HepG2 (cell line): ENCODE measurements around the gene TP73. TPM values are rescaled to one million over a fixed set of nuclear protein-coding genes. Genes with fewer than 3 reads are reported as not detected.

ENCODE experiments used
- ATAC-seq: fragments of 200-7000 bp; cut with Tn5 transposase; 3 replicates; pipeline ENCODE4 v1.9.1; 2020; ENCODE audit warnings: mild to moderate bottlenecking, moderate library complexity
- BruUV-seq: library from RNA; stranded (reverse); fragments of 400-500 nt; replicated peaks from 2 replicates; lab custom pipeline; 2021; lab: Mats Ljungman, UMichigan
- CTCF ChIA-PET: fragments of 300-600 bp; formaldehyde crosslinking; extraction: SDS; loops from one replicate; lab custom pipeline; 2021; ENCODE audit warnings: low total read pairs, inconsistent platforms, low intra/inter-chr PET ratio; lab: Yijun Ruan, JAX
- POLR2A ChIA-PET: fragments of 350-600 bp; sonication (Branson Sonifier 250); formaldehyde crosslinking; loops from one replicate; lab custom pipeline; 2020; ENCODE audit warnings: antibody characterized with exemption, inconsistent platforms; lab: Yijun Ruan, JAX
- DNase-seq: peaks from one replicate; pipeline ENCODE4 v3.0.0-alpha.2; 2015; ENCODE audit warnings: low spot score
- FAIRE-seq: peaks from 3 replicates; lab custom pipeline; 2011; peaks lifted over from hg19 to GRCh38; lab: Jason Lieb, UNC
- H2AFZ ChIP-seq: one replicate; pipeline ENCODE4 v1.6.1; 2011; ENCODE audit warnings: low read length, inconsistent platforms
- H3K27ac ChIP-seq: fragments of 300-600 bp; 3 replicates; pipeline ENCODE4 v1.8.0; 2011; ENCODE audit warnings: mixed run types, mild to moderate bottlenecking, mixed read lengths, low read length, inconsistent platforms; ENCODE audit not compliant: insufficient read depth; ENCODE audit errors: extremely low read length
- H3K27me3 ChIP-seq, 2 experiments: fragments of 200-600 bp in 1 of 2; 2 replicates in 1 of 2; 3 replicates in 1 of 2; pipeline versions ENCODE4 v1.6.0 to v1.8.0; 2011; ENCODE audit warnings: low read length in 2 of 2, mild to moderate bottlenecking in 2 of 2, moderate library complexity in 2 of 2, inconsistent platforms in 1 of 2; ENCODE audit not compliant: insufficient read depth in 2 of 2, control insufficient read depth in 1 of 2
- H3K36me3 ChIP-seq, 2 experiments: fragments of 200-600 bp in 1 of 2; replicated peaks in 1 of 2; 2 replicates in 1 of 2; 3 replicates in 1 of 2; pipeline versions ENCODE4 v1.5.1 to v1.8.0; 2011; ENCODE audit warnings: low read length in 2 of 2, inconsistent platforms in 1 of 2; ENCODE audit not compliant: insufficient read depth in 2 of 2, control insufficient read depth in 1 of 2
- H3K4me1 ChIP-seq: 2 replicates; pipeline ENCODE4 v1.5.1; 2012; ENCODE audit warnings: low read length, inconsistent platforms; ENCODE audit not compliant: insufficient read depth
- H3K4me2 ChIP-seq: 2 replicates; pipeline ENCODE4 v1.6.0; 2011; ENCODE audit warnings: low read depth, low read length, inconsistent platforms
- H3K4me3 ChIP-seq, 3 experiments: fragments of 200-600 bp in 1 of 3; sonication (generic), shearing (Covaris generic) in 1 of 3; replicated peaks in 1 of 3; 2 replicates each; pipeline ENCODE4 v1.5.1; 2011 to 2016; ENCODE audit warnings: low read length in 3 of 3, inconsistent platforms in 2 of 3, low read depth in 2 of 3, mild to moderate bottlenecking in 2 of 3, control low read depth in 1 of 3, mixed read lengths in 1 of 3; ENCODE audit not compliant: insufficient read depth in 1 of 3
- H3K79me2 ChIP-seq: one replicate; pipeline ENCODE4 v1.6.1; 2011; ENCODE audit warnings: low read length, inconsistent platforms; ENCODE audit not compliant: insufficient read depth
- H3K9ac ChIP-seq: 2 replicates; pipeline ENCODE4 v1.6.0; 2011; ENCODE audit warnings: mild to moderate bottlenecking, low read depth, low read length, inconsistent platforms; ENCODE audit not compliant: insufficient read depth
- H3K9me3 ChIP-seq: 2 replicates; pipeline ENCODE4 v1.5.1; 2012; ENCODE audit warnings: mild to moderate bottlenecking, low read length
- H4K20me1 ChIP-seq: 2 replicates; pipeline ENCODE4 v1.6.0; 2011; ENCODE audit warnings: inconsistent platforms, mild to moderate bottlenecking, low read length, moderate library complexity; ENCODE audit not compliant: insufficient read depth
- CHD4 ChIP-seq: fragments of 200-600 bp; sonication (generic); IDR thresholded peaks from 2 replicates; pipeline ENCODE4 v1.7.0; 2017; ENCODE audit warnings: mild to moderate bottlenecking, low read length, borderline replicate concordance
- HMG20A ChIP-seq: IDR thresholded peaks from 2 replicates; pipeline ENCODE4 v1.6.1; 2016; ENCODE audit warnings: borderline replicate concordance
- LCORL ChIP-seq, 2 experiments: fragments of 450-650 bp in 1 of 2; sonication (generic) in 1 of 2; formaldehyde crosslinking in 1 of 2; IDR thresholded peaks; 2 replicates each; pipeline versions ENCODE4 v1.5.0 to v1.6.1; 2017 to 2020; ENCODE audit warnings: antibody characterized with exemption in 1 of 2, missing genetic modification reagents in 1 of 2
- SIN3B ChIP-seq: fragments of 150-350 bp; IDR thresholded peaks from 2 replicates; pipeline ENCODE4 v1.6.1; 2014; ENCODE audit warnings: low read length
- SP140L ChIP-seq: sonication (generic); formaldehyde crosslinking; IDR thresholded peaks from 2 replicates; pipeline ENCODE4 v1.4.0; 2020; ENCODE audit warnings: missing genetic modification reagents, borderline replicate concordance
- SP2 ChIP-seq: sonication (generic); formaldehyde crosslinking; IDR thresholded peaks from 2 replicates; pipeline ENCODE4 v1.5.1; 2020; ENCODE audit warnings: mild to moderate bottlenecking, missing genetic modification reagents
- ZKSCAN8 ChIP-seq: IDR thresholded peaks from 2 replicates; pipeline ENCODE4 v1.6.1; 2016; ENCODE audit warnings: borderline replicate concordance, missing genetic modification reagents, missing compliant biosample characterization
- ZNF891 ChIP-seq: sonication (generic); formaldehyde crosslinking; IDR thresholded peaks from 2 replicates; pipeline ENCODE4 v1.5.0; 2020; ENCODE audit warnings: mild to moderate bottlenecking, missing genetic modification reagents
- WGBS: methylation state at CpG from one replicate; pipeline ENCODE4 v1.1.6; 2017; ENCODE audit warnings: low lambda C conversion rate; 5-methylcytosine and 5-hydroxymethylcytosine counted together
- in situ Hi-C: cut with HindIII; loops from 2 replicates; pipeline ENCODE4 v1.10.0; 2017; ENCODE audit warnings: low pct_unique_long_range_greater_than_20kb; ENCODE audit not compliant: extremely low pct_ligation_motif_present
- intact Hi-C: fragments of 100-400 bp; cut with micrococcal nuclease; formaldehyde crosslinking; loops from one replicate; pipeline ENCODE4 v1.10.0; 2022; ENCODE audit not compliant: unreplicated experiment
- polyA plus RNA-seq, 8 experiments: library from polyadenylated mRNA; depleted of rRNA in 3 of 8; stranded (reverse) in 7 of 8; unstranded in 1 of 8; fragments of >200 nt; fragmentation: Illumina TruSeq in 4 of 8; extraction: Trizol in 4 of 8; gene quantifications; 2 replicates each; pipeline versions ENCODE4 v1.2.1 to v1.2.3, GENCODE V29; 2011 to 2016; ENCODE audit warnings: low read depth in 4 of 8, missing spikeins in 1 of 8, mixed read lengths in 1 of 8; ENCODE audit not compliant: insufficient read depth in 1 of 8
- total RNA-seq, 5 experiments: library from RNA; depleted of rRNA; stranded (reverse); fragments of >200 nt; fragmentation: Illumina TruSeq; extraction: Trizol; gene quantifications; 2 replicates each; pipeline ENCODE4 v1.2.3, GENCODE V29; 2016; ENCODE audit warnings: low read depth in 1 of 5
- TF ChIP-seq, protein P1 (sequence below): sonication (generic); formaldehyde crosslinking; IDR thresholded peaks from 2 replicates; pipeline ENCODE4 v1.5.0; 2020; ENCODE audit warnings: mild to moderate bottlenecking, missing genetic modification reagents
- TF ChIP-seq, protein P2 (sequence below): sonication (generic); formaldehyde crosslinking; conservative IDR thresholded peaks from 2 replicates; pipeline ENCODE4 v1.4.0; 2020; ENCODE audit warnings: missing genetic modification reagents

TP73 gene
- total and polyA plus RNA-seq, 2 of the 13 experiments (the other 11 are each of a cell fraction or from before 2014, with no cell fraction given): 0.49 to 1.1 TPM

DNA sequence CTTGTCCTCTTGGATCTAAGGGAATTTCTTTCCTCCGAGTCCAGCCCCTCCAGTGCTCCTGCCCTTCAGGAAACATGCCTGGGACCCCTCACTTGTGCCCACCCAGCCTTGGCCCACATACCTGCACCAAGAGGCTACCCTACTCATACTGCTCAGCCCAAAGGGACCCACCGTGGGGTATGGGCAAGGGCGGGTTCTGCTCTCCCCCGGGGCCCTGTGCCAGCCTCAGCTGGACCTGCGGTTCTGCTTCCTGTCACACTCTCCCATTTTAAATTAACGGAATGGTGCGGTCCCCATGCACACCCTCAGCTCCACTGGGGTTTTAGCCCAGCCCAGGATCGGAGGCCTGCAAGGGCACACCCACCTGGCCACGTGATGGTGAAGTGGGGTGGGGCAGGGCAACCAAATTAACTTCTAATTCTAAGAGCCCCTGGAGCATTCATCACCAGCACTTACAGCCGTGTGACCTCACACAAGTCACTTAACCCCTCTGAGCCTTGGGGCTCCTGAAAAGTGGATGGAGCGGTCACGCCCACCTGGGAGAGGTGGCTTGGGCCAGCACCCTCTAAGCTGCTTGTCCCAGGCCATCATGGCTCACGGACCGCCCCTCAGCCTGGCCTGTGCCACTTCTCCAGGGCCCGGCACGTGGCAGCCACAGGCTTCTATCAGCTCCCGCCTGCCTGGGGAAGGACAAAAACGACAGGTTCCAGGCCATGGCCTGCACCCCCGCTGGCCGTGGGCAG is 28.3 kb downstream of the TP73 start (continued):
- TF ChIP-seq, protein P1, sequence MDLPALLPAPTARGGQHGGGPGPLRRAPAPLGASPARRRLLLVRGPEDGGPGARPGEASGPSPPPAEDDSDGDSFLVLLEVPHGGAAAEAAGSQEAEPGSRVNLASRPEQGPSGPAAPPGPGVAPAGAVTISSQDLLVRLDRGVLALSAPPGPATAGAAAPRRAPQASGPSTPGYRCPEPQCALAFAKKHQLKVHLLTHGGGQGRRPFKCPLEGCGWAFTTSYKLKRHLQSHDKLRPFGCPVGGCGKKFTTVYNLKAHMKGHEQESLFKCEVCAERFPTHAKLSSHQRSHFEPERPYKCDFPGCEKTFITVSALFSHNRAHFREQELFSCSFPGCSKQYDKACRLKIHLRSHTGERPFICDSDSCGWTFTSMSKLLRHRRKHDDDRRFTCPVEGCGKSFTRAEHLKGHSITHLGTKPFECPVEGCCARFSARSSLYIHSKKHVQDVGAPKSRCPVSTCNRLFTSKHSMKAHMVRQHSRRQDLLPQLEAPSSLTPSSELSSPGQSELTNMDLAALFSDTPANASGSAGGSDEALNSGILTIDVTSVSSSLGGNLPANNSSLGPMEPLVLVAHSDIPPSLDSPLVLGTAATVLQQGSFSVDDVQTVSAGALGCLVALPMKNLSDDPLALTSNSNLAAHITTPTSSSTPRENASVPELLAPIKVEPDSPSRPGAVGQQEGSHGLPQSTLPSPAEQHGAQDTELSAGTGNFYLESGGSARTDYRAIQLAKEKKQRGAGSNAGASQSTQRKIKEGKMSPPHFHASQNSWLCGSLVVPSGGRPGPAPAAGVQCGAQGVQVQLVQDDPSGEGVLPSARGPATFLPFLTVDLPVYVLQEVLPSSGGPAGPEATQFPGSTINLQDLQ (CRISPR knock-in tag): no peak
- TF ChIP-seq CHD4 (no peak), HMG20A (no peak), SP140L (CRISPR knock-in tag) (no peak)
- TF ChIP-seq, protein P2, sequence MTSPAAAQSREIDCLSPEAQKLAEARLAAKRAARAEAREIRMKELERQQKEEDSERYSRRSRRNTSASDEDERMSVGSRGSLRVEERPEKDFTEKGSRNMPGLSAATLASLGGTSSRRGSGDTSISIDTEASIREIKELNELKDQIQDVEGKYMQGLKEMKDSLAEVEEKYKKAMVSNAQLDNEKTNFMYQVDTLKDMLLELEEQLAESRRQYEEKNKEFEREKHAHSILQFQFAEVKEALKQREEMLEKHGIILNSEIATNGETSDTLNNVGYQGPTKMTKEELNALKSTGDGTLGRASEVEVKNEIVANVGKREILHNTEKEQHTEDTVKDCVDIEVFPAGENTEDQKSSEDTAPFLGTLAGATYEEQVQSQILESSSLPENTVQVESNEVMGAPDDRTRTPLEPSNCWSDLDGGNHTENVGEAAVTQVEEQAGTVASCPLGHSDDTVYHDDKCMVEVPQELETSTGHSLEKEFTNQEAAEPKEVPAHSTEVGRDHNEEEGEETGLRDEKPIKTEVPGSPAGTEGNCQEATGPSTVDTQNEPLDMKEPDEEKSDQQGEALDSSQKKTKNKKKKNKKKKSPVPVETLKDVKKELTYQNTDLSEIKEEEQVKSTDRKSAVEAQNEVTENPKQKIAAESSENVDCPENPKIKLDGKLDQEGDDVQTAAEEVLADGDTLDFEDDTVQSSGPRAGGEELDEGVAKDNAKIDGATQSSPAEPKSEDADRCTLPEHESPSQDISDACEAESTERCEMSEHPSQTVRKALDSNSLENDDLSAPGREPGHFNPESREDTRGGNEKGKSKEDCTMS: no peak
- TF ChIP-seq, all 625 proteins: peak for 0

DNA sequence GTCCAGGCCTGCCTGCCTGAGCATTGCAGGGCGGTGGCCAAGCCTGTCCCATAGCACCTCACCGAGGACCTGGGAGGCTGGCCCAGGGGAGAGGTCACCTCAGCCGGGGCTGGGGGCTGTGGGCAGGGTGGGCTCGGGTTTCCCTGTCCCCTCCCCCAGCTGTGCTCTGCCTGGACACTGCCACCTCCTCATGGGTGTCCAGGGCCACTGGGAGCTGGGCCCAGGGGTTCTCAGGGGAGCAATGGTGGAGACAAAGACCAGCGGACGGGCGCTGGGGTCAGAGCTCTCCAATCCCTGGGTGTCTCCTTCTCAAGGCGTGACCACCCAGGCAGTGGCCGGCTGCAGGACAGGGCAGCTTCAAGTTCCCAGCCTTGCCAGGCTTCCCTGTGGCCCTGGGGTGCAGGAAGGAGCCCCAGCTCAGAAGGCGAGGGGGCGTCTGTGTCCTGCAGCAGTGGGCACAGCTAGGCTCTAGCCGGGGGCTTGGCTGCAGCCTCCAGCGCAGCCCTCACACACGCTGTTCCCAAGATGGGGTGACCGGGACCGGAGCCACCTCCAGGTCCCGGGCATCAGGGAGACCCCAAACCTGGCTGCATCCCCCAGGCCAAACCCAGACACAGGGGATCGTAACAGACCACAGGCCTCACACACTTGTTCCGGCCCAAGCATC is 29.0 kb downstream of the TP73 start:
- in situ Hi-C loops: no loop called here
- Histone ChIP-seq H3K4me1 (no peaks in the 10 kb centered on the region), H3K27ac (no peak overlapping the region), H4K20me1 (no peaks in the 10 kb centered on the region), H3K4me2 (no peak overlapping the region), H3K79me2 (no peaks in the 10 kb centered on the region), H3K9ac (no peak overlapping the region), H3K27me3 (no peaks in the 10 kb centered on the region; a peak in 1 of 5 replicates), H3K9me3 (no peaks in the 10 kb centered on the region), H3K36me3 (no peaks in the 10 kb centered on the region; a peak in 1 of 5 replicates), H3K4me3 (no peak overlapping the region), H2AFZ (no peak overlapping the region)
- no peak for ATAC-seq
- 87% methylated on average over 10 of the region's 19 CpGs for WGBS
- TF ChIP-seq LCORL (IDR thresholded peaks at IDR 0.05): no peak
- no peak for TF ChIP-seq LCORL (CRISPR knock-in tag; IDR thresholded peaks at IDR 0.05)
- TF ChIP-seq ZKSCAN8: no peak
- TF ChIP-seq SIN3B: no peak
- no peak for TF ChIP-seq ZNF891 (CRISPR knock-in tag)
- TF ChIP-seq SP2 (CRISPR knock-in tag): no peak
- no peak for FAIRE-seq
- ChIA-PET POLR2A (no interaction called here), CTCF (no interaction called here)
- no peak for DNase-seq
- intact Hi-C loops: no loop called here
- no TSS peak for BruUV-seq
